Fibroblast of the aortic adventitia (primary cell): ENCODE measurements around the gene VPS9D1. TPM values are rescaled to one million over a fixed set of nuclear protein-coding genes. Genes with fewer than 3 reads are reported as not detected.

ENCODE experiments used
- DNase-seq: peaks from one replicate; pipeline ENCODE4 v3.0.0-alpha.2; 2010; ENCODE audit warnings: low read depth
- H3K4me3 ChIP-seq: 2 replicates; pipeline ENCODE4 v1.5.1; 2011; ENCODE audit warnings: low read depth, mild to moderate bottlenecking, control low read depth, low read length, moderate library complexity
- CTCF ChIP-seq: IDR thresholded peaks from 2 replicates; pipeline ENCODE4 v1.5.1; 2011; ENCODE audit warnings: mild to moderate bottlenecking, low read length, control low read depth, inconsistent platforms; ENCODE audit not compliant: insufficient read depth
- total RNA-seq: library from RNA; depleted of rRNA; stranded (reverse); fragments of >200 nt; gene quantifications from 2 replicates; pipeline ENCODE4 v1.2.3, GENCODE V29; 2012; ENCODE audit warnings: low replicate concordance

Gene VPS9D1
- total RNA-seq, 1 donor, result 11.3 TPM

GRCh38 chr16:89709166-89709565 is 11.5 kb downstream of the VPS9D1 start:
- no peak for DNase-seq
- no peak overlapping the region for H3K4me3 ChIP-seq
- no peak for TF ChIP-seq CTCF

DNA sequence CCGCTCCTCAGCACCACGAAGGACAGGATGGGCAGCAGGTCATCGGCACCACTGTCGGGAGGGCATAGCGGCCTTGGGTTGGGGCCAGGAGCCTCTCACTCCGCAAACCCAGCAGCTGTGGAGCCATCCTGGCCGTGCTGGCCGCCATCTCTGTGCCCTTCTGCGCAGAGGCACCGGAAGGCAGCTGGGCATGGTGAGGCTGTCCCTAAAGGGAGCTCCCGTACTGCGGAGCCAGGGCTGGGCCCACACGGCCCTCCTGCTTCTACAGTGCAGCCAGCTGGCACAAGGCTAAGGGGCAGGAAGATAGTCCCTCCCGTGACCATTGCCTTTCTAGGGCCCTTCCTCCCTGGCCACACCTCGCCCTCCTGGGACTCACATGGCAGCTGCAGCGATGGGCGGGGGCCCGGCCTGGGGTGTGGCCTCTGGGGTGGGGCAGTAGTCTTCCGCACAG is 12.2 kb downstream of the VPS9D1 start:
- H3K4me3 ChIP-seq, result no peak overlapping the region
- no peak for TF ChIP-seq CTCF
- DNase-seq, result no peak

DNA sequence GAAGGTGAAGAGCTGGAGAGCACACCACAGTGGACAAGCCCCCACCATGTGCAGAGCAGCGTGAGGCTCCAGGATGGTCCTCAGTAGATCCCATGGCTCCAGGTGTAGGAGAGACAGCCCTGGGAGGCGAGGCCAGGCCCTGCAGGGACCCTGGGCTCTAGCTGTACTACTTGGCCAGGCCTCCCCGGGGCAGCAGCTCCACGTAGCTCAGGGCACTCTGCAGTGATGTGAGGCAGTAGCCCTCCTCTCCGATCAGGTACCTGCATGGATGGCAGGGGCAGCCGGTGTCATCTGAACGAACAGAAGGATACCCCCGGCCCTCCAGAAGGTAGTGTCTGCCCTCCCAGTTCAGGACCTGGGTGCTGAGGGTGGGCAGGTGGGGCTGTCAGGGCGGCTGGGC is 13.0 kb downstream of the VPS9D1 start:
- DNase-seq, result no peak
- no peak for TF ChIP-seq CTCF
- no peak overlapping the region for H3K4me3 ChIP-seq

DNA sequence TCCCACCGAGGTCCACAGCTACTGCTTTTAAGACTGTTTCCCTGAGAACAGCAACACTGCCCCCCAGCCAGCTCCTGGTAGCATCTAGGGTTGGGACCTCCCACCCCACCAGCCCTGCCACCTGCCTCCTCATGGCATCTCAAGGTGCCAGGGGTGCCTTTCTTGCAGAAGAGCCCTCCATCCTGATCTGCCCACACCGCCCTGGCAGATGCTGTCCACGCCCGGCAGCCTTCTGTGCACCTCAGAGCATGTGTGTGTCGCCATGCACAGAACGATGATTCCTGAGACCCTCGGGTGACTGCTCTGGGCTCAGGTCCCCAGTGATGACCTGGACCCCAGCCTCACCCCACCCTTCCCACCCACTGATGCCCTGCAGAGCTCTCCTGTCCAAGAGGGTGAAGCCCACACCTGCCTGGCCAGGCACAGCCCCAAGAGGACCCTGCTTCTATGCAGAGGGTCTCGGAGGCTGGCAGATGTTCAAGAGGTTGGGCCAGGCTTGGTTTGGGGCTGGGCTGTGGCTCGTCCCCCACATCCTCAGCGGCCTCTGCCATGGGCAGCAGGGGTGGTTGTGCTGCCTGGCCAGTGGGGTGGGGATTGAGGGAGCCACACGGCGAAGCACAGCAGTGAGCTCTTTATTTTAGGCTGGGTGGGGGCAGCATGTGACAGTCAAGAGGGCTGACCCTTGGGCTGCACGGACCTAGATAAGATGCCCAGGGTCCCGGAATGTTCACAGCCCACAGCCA is 14.0 kb downstream of the VPS9D1 start:
- DNase-seq, result no peak
- no peak for TF ChIP-seq CTCF

DNA sequence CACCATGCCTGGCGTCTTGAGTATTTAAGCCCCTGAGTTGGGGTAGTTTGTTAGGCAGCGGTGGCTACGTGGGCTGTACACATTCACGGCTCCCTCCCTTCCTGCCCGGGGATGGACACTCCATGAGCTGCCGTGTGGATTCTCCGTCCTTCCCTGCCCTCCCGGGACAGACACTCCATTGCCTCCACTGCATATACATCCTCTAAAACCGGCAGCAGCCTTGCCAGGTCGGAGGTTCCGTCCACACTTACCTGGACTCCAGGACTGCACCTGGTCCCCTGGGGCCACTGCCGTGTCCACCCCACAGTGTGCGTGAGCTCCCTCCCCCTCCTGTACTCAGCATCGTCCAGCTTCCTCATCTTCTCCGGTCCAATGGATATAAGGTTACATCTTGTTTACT is 15.7 kb downstream of the VPS9D1 start:
- no peak overlapping the region for H3K4me3 ChIP-seq
- DNase-seq, result no peak
- no peak for TF ChIP-seq CTCF

More for the DNA sequence above, 14.0 kb downstream of the VPS9D1 start:
- no peak overlapping the region for H3K4me3 ChIP-seq

GRCh38 chr16:89704281-89704680 is 16.4 kb downstream of the VPS9D1 start:
- no peak overlapping the region for H3K4me3 ChIP-seq
- TF ChIP-seq CTCF, result no peak
- no peak for DNase-seq
